OCI-LY7 (cell line): ENCODE measurements around the gene HSPB3.

ENCODE experiments used
- EZH2phosphoT487 ChIP-seq: fragments of 200-600 bp; sonication (generic); IDR thresholded peaks from 2 replicates; pipeline ENCODE4 v1.6.1; 2018; ENCODE audit warnings: low read depth, borderline replicate concordance, mild to moderate bottlenecking, mixed run types, antibody characterized with exemption, low read length, moderate library complexity, mixed read lengths
- TF ChIP-seq, protein P1 (sequence below): fragments of 200-600 bp; sonication (generic); conservative IDR thresholded peaks from 2 replicates; pipeline ENCODE4 v1.5.1; 2014; ENCODE audit warnings: mild to moderate bottlenecking, antibody characterized with exemption, low read length, moderate library complexity, mixed read lengths

- TF ChIP-seq, protein P1, sequence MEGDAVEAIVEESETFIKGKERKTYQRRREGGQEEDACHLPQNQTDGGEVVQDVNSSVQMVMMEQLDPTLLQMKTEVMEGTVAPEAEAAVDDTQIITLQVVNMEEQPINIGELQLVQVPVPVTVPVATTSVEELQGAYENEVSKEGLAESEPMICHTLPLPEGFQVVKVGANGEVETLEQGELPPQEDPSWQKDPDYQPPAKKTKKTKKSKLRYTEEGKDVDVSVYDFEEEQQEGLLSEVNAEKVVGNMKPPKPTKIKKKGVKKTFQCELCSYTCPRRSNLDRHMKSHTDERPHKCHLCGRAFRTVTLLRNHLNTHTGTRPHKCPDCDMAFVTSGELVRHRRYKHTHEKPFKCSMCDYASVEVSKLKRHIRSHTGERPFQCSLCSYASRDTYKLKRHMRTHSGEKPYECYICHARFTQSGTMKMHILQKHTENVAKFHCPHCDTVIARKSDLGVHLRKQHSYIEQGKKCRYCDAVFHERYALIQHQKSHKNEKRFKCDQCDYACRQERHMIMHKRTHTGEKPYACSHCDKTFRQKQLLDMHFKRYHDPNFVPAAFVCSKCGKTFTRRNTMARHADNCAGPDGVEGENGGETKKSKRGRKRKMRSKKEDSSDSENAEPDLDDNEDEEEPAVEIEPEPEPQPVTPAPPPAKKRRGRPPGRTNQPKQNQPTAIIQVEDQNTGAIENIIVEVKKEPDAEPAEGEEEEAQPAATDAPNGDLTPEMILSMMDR, result no peak
- no peak for TF ChIP-seq EZH2phosphoT487
These were observed 15.9 kb downstream of the HSPB3 start for GRCh38 chr5:54471398-54471797.
